Measurements from ENCODE around the gene SRSF3.

Gene SRSF3

GRCh38 chr6:36634317-36635108 is 40.4 kb downstream of the SRSF3 start:
- Histone ChIP-seq H3K79me2 (ENCODE audit: insufficient read depth, low read length) (no peaks in the 10 kb centered on the region), H3K4me3 (ENCODE audit: insufficient read depth, low read length, poor library complexity, severe bottlenecking) (no peak overlapping the region), H3K27ac (ENCODE audit: low read depth, low read length) (no peak overlapping the region), H3F3A (ENCODE audit: insufficient read depth) (no peaks in the 10 kb centered on the region), H3K9me3 (ENCODE audit: insufficient read depth, low read length) (no peaks in the 10 kb centered on the region), H3K4me2 (ENCODE audit: low read depth, low read length, poor library complexity, severe bottlenecking) (no peak overlapping the region), H2AFZ (ENCODE audit: low read depth, low read length, severe bottlenecking) (no peak overlapping the region), H3K36me3 (ENCODE audit: low read length) (no peaks in the 10 kb centered on the region), H3K9me2 (replicated peaks; ENCODE audit: insufficient read depth, low read length) (no peaks in the 10 kb centered on the region), H4K20me1 (ENCODE audit: low read depth, low read length) (no peaks in the 10 kb centered on the region), H3K27me3 (ENCODE audit: low read length) (no peaks in the 10 kb centered on the region), H3K9ac (ENCODE audit: low read length) (no peak overlapping the region)
- no peak for TF ChIP-seq EZH2phosphoT487 (conservative IDR thresholded peaks at IDR 0.05; ENCODE audit: low read length)
- TF ChIP-seq CTCF (IDR thresholded peaks at IDR 0.05; ENCODE audit: insufficient read depth, low read length, poor library complexity, severe bottlenecking) = no peak

GRCh38 chr6:36636283-36636682 is 42.1 kb downstream of the SRSF3 start:
- no peaks in the 10 kb centered on the region for H3K27me3 ChIP-seq (ENCODE audit: low read length)
- H3K4me2 ChIP-seq (ENCODE audit: low read depth, low read length, poor library complexity, severe bottlenecking) = no peak overlapping the region
- no peaks in the 10 kb centered on the region for H4K20me1 ChIP-seq (ENCODE audit: low read depth, low read length)
- H3K9me2 ChIP-seq (replicated peaks; ENCODE audit: insufficient read depth, low read length) = no peaks in the 10 kb centered on the region
- no peaks in the 10 kb centered on the region for H3K36me3 ChIP-seq (ENCODE audit: low read length)
- no peaks in the 10 kb centered on the region for H3F3A ChIP-seq (ENCODE audit: insufficient read depth)
- TF ChIP-seq EZH2phosphoT487 (conservative IDR thresholded peaks at IDR 0.05; ENCODE audit: low read length) (no peak), CTCF (IDR thresholded peaks at IDR 0.05; ENCODE audit: insufficient read depth, low read length, poor library complexity, severe bottlenecking) (no peak)
- no peaks in the 10 kb centered on the region for H3K79me2 ChIP-seq (ENCODE audit: insufficient read depth, low read length)
- H3K9me3 ChIP-seq (ENCODE audit: insufficient read depth, low read length) = no peaks in the 10 kb centered on the region
- H3K4me3 ChIP-seq (ENCODE audit: insufficient read depth, low read length, poor library complexity, severe bottlenecking) = no peak overlapping the region
- H3K27ac ChIP-seq (ENCODE audit: low read depth, low read length) = no peak overlapping the region
- H2AFZ ChIP-seq (ENCODE audit: low read depth, low read length, severe bottlenecking) = no peak overlapping the region
- H3K9ac ChIP-seq (ENCODE audit: low read length) = no peak overlapping the region

GRCh38 chr6:36636687-36637418 is 42.7 kb downstream of the SRSF3 start:
- Histone ChIP-seq H3K4me3 (ENCODE audit: insufficient read depth, low read length, poor library complexity, severe bottlenecking) (no peak overlapping the region), H3K4me2 (ENCODE audit: low read depth, low read length, poor library complexity, severe bottlenecking) (no peak overlapping the region), H3K36me3 (ENCODE audit: low read length) (no peaks in the 10 kb centered on the region), H3K9ac (ENCODE audit: low read length) (no peak overlapping the region), H3K9me2 (replicated peaks; ENCODE audit: insufficient read depth, low read length) (no peaks in the 10 kb centered on the region), H3F3A (ENCODE audit: insufficient read depth) (no peaks in the 10 kb centered on the region), H4K20me1 (ENCODE audit: low read depth, low read length) (no peaks in the 10 kb centered on the region), H3K9me3 (ENCODE audit: insufficient read depth, low read length) (no peaks in the 10 kb centered on the region), H3K27ac (ENCODE audit: low read depth, low read length) (no peak overlapping the region), H2AFZ (ENCODE audit: low read depth, low read length, severe bottlenecking) (no peak overlapping the region), H3K27me3 (ENCODE audit: low read length) (no peaks in the 10 kb centered on the region), H3K79me2 (ENCODE audit: insufficient read depth, low read length) (no peaks in the 10 kb centered on the region)
- TF ChIP-seq CTCF (IDR thresholded peaks at IDR 0.05; ENCODE audit: insufficient read depth, low read length, poor library complexity, severe bottlenecking) (no peak), EZH2phosphoT487 (conservative IDR thresholded peaks at IDR 0.05; ENCODE audit: low read length) (no peak)

Measured in SU-DHL-6 (cell line).